ENCODE measurements around the gene ASGR1.
"Not testable (repeated sequence)": the region's sequence is repeated elsewhere in the genome, so short reads cannot be mapped to it uniquely, and the experiment has no call there.

ASGR1 gene

GRCh38 chr17:7139400-7139799, 39.8 kb downstream of the ASGR1 start:
- Mint-ChIP-seq H3K4me3 (no peak overlapping the region), H3K9me3 (no peaks in the 10 kb centered on the region), H3K27me3 (peaks cover 0 to 51% of the 10 kb centered on the region in 2 donors), H3K27ac (no peak overlapping the region), H3K4me1 (ENCODE audit: low read depth in 2 of 2) (peaks cover 0 to 2% of the 10 kb centered on the region in 2 donors), H3K36me3 (ENCODE audit: insufficient read depth) (no peaks in the 10 kb centered on the region)
- no peak for DNase-seq
- ATAC-seq (replicated peaks), result no peak

GRCh38 chr17:7138800-7139381, 40.3 kb downstream of the ASGR1 start:
- Mint-ChIP-seq H3K4me3 (no peak overlapping the region), H3K36me3 (ENCODE audit: insufficient read depth) (no peaks in the 10 kb centered on the region), H3K9me3 (no peaks in the 10 kb centered on the region), H3K27ac (no peak overlapping the region), H3K27me3 (peaks cover 0 to 51% of the 10 kb centered on the region in 2 donors), H3K4me1 (ENCODE audit: low read depth in 2 of 2) (peaks cover 0 to 2% of the 10 kb centered on the region in 2 donors)
- ATAC-seq (replicated peaks), result no peak
- DNase-seq, result no peak

GRCh38 chr17:7137171-7137943, 41.8 kb downstream of the ASGR1 start:
- Mint-ChIP-seq H3K4me1 (ENCODE audit: low read depth in 2 of 2) (peaks cover 4 to 11% of the 10 kb centered on the region in 2 donors), H3K27ac (no peak overlapping the region), H3K27me3 (peaks cover 0 to 51% of the 10 kb centered on the region in 2 donors), H3K9me3 (no peaks in the 10 kb centered on the region), H3K36me3 (ENCODE audit: insufficient read depth) (no peaks in the 10 kb centered on the region), H3K4me3 (no peak overlapping the region)
- DNase-seq (no peak), ATAC-seq (replicated peaks) (no peak)

GRCh38 chr17:7136266-7136877, 42.8 kb downstream of the ASGR1 start:
- H3K4me3 Mint-ChIP-seq, result no peak overlapping the region

GRCh38 chr17:7133916-7134315, 45.3 kb downstream of the ASGR1 start:
- no peak overlapping the region for H3K4me3 Mint-ChIP-seq
- no peak overlapping the region for H3K27ac Mint-ChIP-seq
- H3K27me3 Mint-ChIP-seq, result peaks cover 4 to 44% of the 10 kb centered on the region in 2 donors
- ATAC-seq (replicated peaks), result no peak
- peaks cover 8 to 9% of the 10 kb centered on the region in 2 donors for H3K4me1 Mint-ChIP-seq (ENCODE audit: low read depth in 2 of 2)
- H3K36me3 Mint-ChIP-seq (ENCODE audit: insufficient read depth), result no peaks in the 10 kb centered on the region
- no peaks in the 10 kb centered on the region for H3K9me3 Mint-ChIP-seq
- DNase-seq, result no peak

More at GRCh38 chr17:7136266-7136877, 42.8 kb downstream of the ASGR1 start:
- ATAC-seq (replicated peaks) (no peak), DNase-seq (peak; percentile 71 to 74 (median 73))
- Mint-ChIP-seq H3K36me3 (ENCODE audit: insufficient read depth) (no peaks in the 10 kb centered on the region), H3K27ac (no peak overlapping the region), H3K27me3 (peaks cover under 1 to 48% of the 10 kb centered on the region in 2 donors), H3K4me1 (ENCODE audit: low read depth in 2 of 2) (peaks cover 5 to 11% of the 10 kb centered on the region in 2 donors), H3K9me3 (no peaks in the 10 kb centered on the region)

- no peaks in the 10 kb centered on the region for H3K36me3 Mint-ChIP-seq (ENCODE audit: insufficient read depth)
- H3K9me3 Mint-ChIP-seq, result no peaks in the 10 kb centered on the region
- DNase-seq (peak; percentile 10 to 34 (median 27)), ATAC-seq (replicated peaks) (peak; percentile 28)
- peaks cover 8 to 9% of the 10 kb centered on the region in 2 donors for H3K4me1 Mint-ChIP-seq (ENCODE audit: low read depth in 2 of 2)
- peaks cover 4 to 40% of the 10 kb centered on the region in 2 donors for H3K27me3 Mint-ChIP-seq
- H3K27ac Mint-ChIP-seq, result peak overlapping the region in 1 of 2 donors; percentile 46
- H3K4me3 Mint-ChIP-seq, result peak overlapping the region; percentile 72 to 73
Observed at GRCh38 chr17:7133424-7133823, 45.7 kb downstream of the ASGR1 start.

- peak overlapping the region in 1 of 2 donors; percentile 81 for H3K27ac Mint-ChIP-seq
- peaks cover 8 to 9% of the 10 kb centered on the region in 2 donors for H3K4me1 Mint-ChIP-seq (ENCODE audit: low read depth in 2 of 2)
- peak; percentile 32 to 37 (median 37) for DNase-seq
- H3K9me3 Mint-ChIP-seq, result no peaks in the 10 kb centered on the region
- peaks cover 4 to 37% of the 10 kb centered on the region in 2 donors for H3K27me3 Mint-ChIP-seq
- peak; percentile 93 for ATAC-seq (replicated peaks)
- H3K36me3 Mint-ChIP-seq (ENCODE audit: insufficient read depth), result no peaks in the 10 kb centered on the region
- peak overlapping the region; percentile 4 to 51 for H3K4me3 Mint-ChIP-seq
Observed at GRCh38 chr17:7132511-7133094, 46.6 kb downstream of the ASGR1 start.

- no peak overlapping the region for H3K27ac Mint-ChIP-seq
- H3K4me3 Mint-ChIP-seq, result no peak overlapping the region
- ATAC-seq (replicated peaks) (no peak), DNase-seq (no peak)
- peaks cover 8 to 9% of the 10 kb centered on the region in 2 donors for H3K4me1 Mint-ChIP-seq (ENCODE audit: low read depth in 2 of 2)
- H3K36me3 Mint-ChIP-seq (ENCODE audit: insufficient read depth), result no peaks in the 10 kb centered on the region
- H3K27me3 Mint-ChIP-seq, result peaks cover 12 to 37% of the 10 kb centered on the region in 2 donors
- no peaks in the 10 kb centered on the region for H3K9me3 Mint-ChIP-seq
Observed at GRCh38 chr17:7131423-7131791, 47.8 kb downstream of the ASGR1 start.

GRCh38 chr17:7130621-7131422, 48.3 kb downstream of the ASGR1 start:
- H3K27ac Mint-ChIP-seq, result no peak overlapping the region

GRCh38 chr17:7129311-7129710, 49.9 kb downstream of the ASGR1 start:
- ATAC-seq (replicated peaks), result no peak
- H3K9me3 Mint-ChIP-seq, result no peaks in the 10 kb centered on the region
- H3K4me1 Mint-ChIP-seq (ENCODE audit: low read depth in 2 of 2), result peaks cover 8 to 9% of the 10 kb centered on the region in 2 donors
- peaks cover 3% of the 10 kb centered on the region for H3K36me3 Mint-ChIP-seq (ENCODE audit: insufficient read depth)
- no peak overlapping the region for H3K4me3 Mint-ChIP-seq
- DNase-seq, result no peak
- peaks cover 12 to 45% of the 10 kb centered on the region in 2 donors for H3K27me3 Mint-ChIP-seq
- no peak overlapping the region for H3K27ac Mint-ChIP-seq

More at GRCh38 chr17:7130621-7131422, 48.3 kb downstream of the ASGR1 start:
- Mint-ChIP-seq H3K9me3 (no peaks in the 10 kb centered on the region), H3K27me3 (peaks cover 12 to 39% of the 10 kb centered on the region in 2 donors), H3K36me3 (ENCODE audit: insufficient read depth) (no peaks in the 10 kb centered on the region), H3K4me3 (no peak overlapping the region), H3K4me1 (ENCODE audit: low read depth in 2 of 2) (peaks cover 8 to 9% of the 10 kb centered on the region in 2 donors)
- ATAC-seq (replicated peaks) (no peak), DNase-seq (no peak)

- ATAC-seq (replicated peaks) (no peak), DNase-seq (no peak)
- Mint-ChIP-seq H3K9me3 (no peaks in the 10 kb centered on the region), H3K27ac (no peak overlapping the region), H3K4me3 (no peak overlapping the region), H3K36me3 (ENCODE audit: insufficient read depth) (peaks cover 3% of the 10 kb centered on the region), H3K27me3 (peaks cover 16 to 53% of the 10 kb centered on the region in 2 donors), H3K4me1 (ENCODE audit: low read depth in 2 of 2) (peaks cover 5 to 9% of the 10 kb centered on the region in 2 donors)
Observed at GRCh38 chr17:7128160-7128559, 51.0 kb downstream of the ASGR1 start.

- DNase-seq; H3K36me3 Mint-ChIP-seq (ENCODE audit: insufficient read depth); H3K4me3 Mint-ChIP-seq; H3K27ac Mint-ChIP-seq; ATAC-seq (replicated peaks); H3K4me1 Mint-ChIP-seq (ENCODE audit: low read depth in 2 of 2); H3K9me3 Mint-ChIP-seq: not testable (repeated sequence)
- peaks cover 21 to 60% of the 10 kb centered on the region in 2 donors for H3K27me3 Mint-ChIP-seq
Observed at GRCh38 chr17:7127501-7127900, 51.7 kb downstream of the ASGR1 start.

- H3K27ac Mint-ChIP-seq; H3K4me1 Mint-ChIP-seq (ENCODE audit: low read depth in 2 of 2); ATAC-seq (replicated peaks); H3K36me3 Mint-ChIP-seq (ENCODE audit: insufficient read depth); DNase-seq; H3K9me3 Mint-ChIP-seq; H3K4me3 Mint-ChIP-seq: not testable (repeated sequence)
- H3K27me3 Mint-ChIP-seq, result peaks cover 22 to 58% of the 10 kb centered on the region in 2 donors
Observed at GRCh38 chr17:7126386-7126785, 52.8 kb downstream of the ASGR1 start.

All from effector memory CD8-positive, alpha-beta T cell (primary cell).